AG09309 (cell line): ENCODE measurements around the gene PRELID3B.

Experiments used
- DNase-seq: peaks from one replicate; pipeline ENCODE4 v3.0.0-alpha.2; 2010; ENCODE audit warnings: low read depth
- H3K4me3 ChIP-seq: 2 replicates; pipeline ENCODE4 v1.5.1; 2011; ENCODE audit warnings: mild to moderate bottlenecking, low read depth, low read length, moderate library complexity; ENCODE audit not compliant: control insufficient read depth
- CTCF ChIP-seq: IDR thresholded peaks from 2 replicates; pipeline ENCODE4 v1.5.1; 2011; ENCODE audit warnings: mild to moderate bottlenecking, low read depth, low read length, inconsistent platforms; ENCODE audit not compliant: insufficient read depth, control insufficient read depth; ENCODE audit errors: missing control alignments

The PRELID3B gene

GRCh38 chr20:59030911-59031563, 11.5 kb downstream of the PRELID3B start:
- H3K4me3 ChIP-seq: peak overlapping the region; percentile 75
- no peak for TF ChIP-seq CTCF
- no peak for DNase-seq

GRCh38 chr20:59028812-59029211, 13.8 kb downstream of the PRELID3B start:
- no peak for TF ChIP-seq CTCF
- no peak for DNase-seq
- H3K4me3 ChIP-seq: no peak overlapping the region

GRCh38 chr20:59027741-59028320, 14.8 kb downstream of the PRELID3B start:
- DNase-seq: peak; percentile 56
- TF ChIP-seq CTCF: no peak
- no peak overlapping the region for H3K4me3 ChIP-seq

GRCh38 chr20:59026904-59027740, 15.5 kb downstream of the PRELID3B start:
- TF ChIP-seq CTCF: no peak
- no peak for DNase-seq
- H3K4me3 ChIP-seq: no peak overlapping the region

- DNase-seq: no peak
- TF ChIP-seq CTCF: no peak
- H3K4me3 ChIP-seq: no peak overlapping the region
Observed at GRCh38 chr20:59025511-59025910, 17.1 kb downstream of the PRELID3B start.

GRCh38 chr20:59025086-59025485, 17.5 kb downstream of the PRELID3B start:
- no peak for DNase-seq
- no peak overlapping the region for H3K4me3 ChIP-seq
- TF ChIP-seq CTCF: no peak
